ENCODE results near the gene IFT27. TPM values are rescaled to one million over a fixed set of nuclear protein-coding genes. Genes with fewer than 3 reads are reported as not detected.

IFT27 gene
- total and polyA plus RNA-seq, 2 donors (not counting 1 experiment from before 2014, with no cell fraction given) = 14.1 to 19.0 TPM

GRCh38 chr22:36738416-36739020 is 37.4 kb downstream of the IFT27 start:
- H3K4me1 ChIP-seq (ENCODE audit: control insufficient read depth, extremely low read depth, insufficient read depth, low read length) = no peaks in the 10 kb centered on the region
- H3K79me2 ChIP-seq (ENCODE audit: control insufficient read depth, insufficient read depth, low read length) = no peaks in the 10 kb centered on the region
- H3K9ac ChIP-seq (ENCODE audit: insufficient read depth, low read length) = no peak overlapping the region
- no peak for DNase-seq (ENCODE audit: low read depth in 2 of 2)
- H3K9me3 ChIP-seq (ENCODE audit: control insufficient read depth, insufficient read depth, low read depth, low read length) = no peaks in the 10 kb centered on the region
- no peaks in the 10 kb centered on the region for H3K36me3 ChIP-seq (ENCODE audit: control insufficient read depth, insufficient read depth, low read length)
- no peak overlapping the region for H2AFZ ChIP-seq (ENCODE audit: low read length)
- H4K20me1 ChIP-seq (ENCODE audit: control insufficient read depth, extremely low read depth, insufficient read depth, low read length) = no peaks in the 10 kb centered on the region
- H3K4me2 ChIP-seq (ENCODE audit: extremely low read depth, insufficient read depth, low read length) = no peak overlapping the region
- H3K27me3 ChIP-seq (ENCODE audit: control insufficient read depth, insufficient read depth, low read length) = peaks cover 8% of the 10 kb centered on the region
- TF ChIP-seq EZH2 (IDR thresholded peaks at IDR 0.05; ENCODE audit: low read length, missing control alignments) (no peak), CTCF (conservative IDR thresholded peaks at IDR 0.05 in 1 of 2, IDR thresholded peaks at IDR 0.05 in 1 of 2; ENCODE audit: low read depth in 1 of 2, low read length in 2 of 2) (no peak)
- H3K4me3 ChIP-seq (replicated peaks in 1 of 4; ENCODE audit: control extremely low read depth in 1 of 4, insufficient read depth in 1 of 4, low read depth in 3 of 4, low read length in 4 of 4) = no peak overlapping the region
- H3K27ac ChIP-seq (ENCODE audit: insufficient read depth, low read length) = no peak overlapping the region

- no peak for DNase-seq (ENCODE audit: low read depth in 2 of 2)
These were observed 38.1 kb downstream of the IFT27 start for GRCh38 chr22:36737776-36738175.

GRCh38 chr22:36736701-36737320 is 39.1 kb downstream of the IFT27 start:
- Histone ChIP-seq H3K27me3 (ENCODE audit: control insufficient read depth, insufficient read depth, low read length) (peaks cover 8% of the 10 kb centered on the region), H4K20me1 (ENCODE audit: control insufficient read depth, extremely low read depth, insufficient read depth, low read length) (no peaks in the 10 kb centered on the region), H2AFZ (ENCODE audit: low read length) (no peak overlapping the region), H3K9ac (ENCODE audit: insufficient read depth, low read length) (no peak overlapping the region), H3K27ac (ENCODE audit: insufficient read depth, low read length) (no peak overlapping the region), H3K4me3 (replicated peaks in 1 of 4; ENCODE audit: control extremely low read depth in 1 of 4, insufficient read depth in 1 of 4, low read depth in 3 of 4, low read length in 4 of 4) (no peak overlapping the region), H3K36me3 (ENCODE audit: control insufficient read depth, insufficient read depth, low read length) (no peaks in the 10 kb centered on the region), H3K4me1 (ENCODE audit: control insufficient read depth, extremely low read depth, insufficient read depth, low read length) (no peaks in the 10 kb centered on the region), H3K9me3 (ENCODE audit: control insufficient read depth, insufficient read depth, low read depth, low read length) (no peaks in the 10 kb centered on the region), H3K4me2 (ENCODE audit: extremely low read depth, insufficient read depth, low read length) (no peak overlapping the region), H3K79me2 (ENCODE audit: control insufficient read depth, insufficient read depth, low read length) (no peaks in the 10 kb centered on the region)
- TF ChIP-seq CTCF (conservative IDR thresholded peaks at IDR 0.05 in 1 of 2, IDR thresholded peaks at IDR 0.05 in 1 of 2; ENCODE audit: low read depth in 1 of 2, low read length in 2 of 2) (no peak), EZH2 (IDR thresholded peaks at IDR 0.05; ENCODE audit: low read length, missing control alignments) (no peak)
- no peak for DNase-seq (ENCODE audit: low read depth in 2 of 2)

More at GRCh38 chr22:36737776-36738175, 38.1 kb downstream of the IFT27 start:
- no peaks in the 10 kb centered on the region for H4K20me1 ChIP-seq (ENCODE audit: control insufficient read depth, extremely low read depth, insufficient read depth, low read length)
- H3K36me3 ChIP-seq (ENCODE audit: control insufficient read depth, insufficient read depth, low read length) = no peaks in the 10 kb centered on the region
- H3K4me2 ChIP-seq (ENCODE audit: extremely low read depth, insufficient read depth, low read length) = no peak overlapping the region
- H3K9me3 ChIP-seq (ENCODE audit: control insufficient read depth, insufficient read depth, low read depth, low read length) = no peaks in the 10 kb centered on the region
- H3K27me3 ChIP-seq (ENCODE audit: control insufficient read depth, insufficient read depth, low read length) = peaks cover 8% of the 10 kb centered on the region
- H3K4me3 ChIP-seq (replicated peaks in 1 of 4; ENCODE audit: control extremely low read depth in 1 of 4, insufficient read depth in 1 of 4, low read depth in 3 of 4, low read length in 4 of 4) = no peak overlapping the region
- H3K4me1 ChIP-seq (ENCODE audit: control insufficient read depth, extremely low read depth, insufficient read depth, low read length) = no peaks in the 10 kb centered on the region
- no peak overlapping the region for H2AFZ ChIP-seq (ENCODE audit: low read length)
- H3K9ac ChIP-seq (ENCODE audit: insufficient read depth, low read length) = no peak overlapping the region
- H3K79me2 ChIP-seq (ENCODE audit: control insufficient read depth, insufficient read depth, low read length) = no peaks in the 10 kb centered on the region
- no peak for TF ChIP-seq EZH2 (IDR thresholded peaks at IDR 0.05; ENCODE audit: low read length, missing control alignments)
- no peak for TF ChIP-seq CTCF (conservative IDR thresholded peaks at IDR 0.05 in 1 of 2, IDR thresholded peaks at IDR 0.05 in 1 of 2; ENCODE audit: low read depth in 1 of 2, low read length in 2 of 2)
- no peak overlapping the region for H3K27ac ChIP-seq (ENCODE audit: insufficient read depth, low read length)
